WTC11 (cell line): Measurements from ENCODE around the gene GNG13. TPM values are rescaled to one million over a fixed set of nuclear protein-coding genes. Genes with fewer than 3 reads are reported as not detected.
A peak's percentile ranks its signal among the peaks of the same experiment; 100 is the strongest.

Experiments used
- ATAC-seq: fragments of 200-7000 bp; cut with Tn5 transposase; 2 replicates; pipeline ENCODE4 v1.10.0; 2021; ENCODE audit warnings: mild to moderate bottlenecking, moderate library complexity
- CTCF ChIA-PET: fragments of 300-600 bp; sonication (Branson Sonifier 250); formaldehyde crosslinking; loops from one replicate; lab custom pipeline; 2021; ENCODE audit warnings: antibody characterized with exemption; lab: Charles Lee
- POLR2A ChIA-PET: fragments of 350-600 bp; sonication (Branson Sonifier 250); formaldehyde crosslinking; loops from one replicate; lab custom pipeline; 2021; ENCODE audit warnings: antibody characterized with exemption; lab: Charles Lee
- DNase-seq: peaks from one replicate; pipeline ENCODE4 v3.0.0; 2021; ENCODE audit warnings: low spot score
- H3K27ac Mint-ChIP-seq: 2 replicates; pipeline ENCODE4 v1.8.0; 2021; ENCODE audit warnings: mixed read lengths
- H3K27me3 Mint-ChIP-seq: 2 replicates; pipeline ENCODE4 v1.8.0; 2021; ENCODE audit warnings: low read depth, mild to moderate bottlenecking, moderate library complexity, mixed read lengths
- H3K36me3 Mint-ChIP-seq: 2 replicates; pipeline ENCODE4 v1.8.0; 2021; ENCODE audit warnings: mixed read lengths
- H3K4me1 Mint-ChIP-seq: 2 replicates; pipeline ENCODE4 v1.8.0; 2022; ENCODE audit warnings: mixed read lengths
- H3K4me3 Mint-ChIP-seq: 2 replicates; pipeline ENCODE4 v1.8.0; 2021; ENCODE audit warnings: mild to moderate bottlenecking, moderate library complexity, mixed read lengths
- H3K9me3 Mint-ChIP-seq: 2 replicates; pipeline ENCODE4 v1.8.0; 2021; ENCODE audit warnings: mixed read lengths
- CBFB ChIP-seq: sonication (generic); formaldehyde crosslinking; IDR thresholded peaks from 2 replicates; pipeline ENCODE4 v1.8.1; 2022; ENCODE audit warnings: mild to moderate bottlenecking, low read depth, missing genetic modification reagents
- CDX4 ChIP-seq: fragments of 250-450 bp; sonication (Bioruptor Pico); IDR thresholded peaks from 2 replicates; pipeline ENCODE4 v1.9.0; 2021; ENCODE audit warnings: moderate library complexity, mild to moderate bottlenecking, inconsistent platforms, borderline replicate concordance
- E2F5 ChIP-seq: sonication (generic); formaldehyde crosslinking; IDR thresholded peaks from 2 replicates; pipeline ENCODE4 v1.8.1; 2022; ENCODE audit warnings: mild to moderate bottlenecking, moderate library complexity, missing genetic modification reagents
- ETV6 ChIP-seq: sonication (generic); formaldehyde crosslinking; IDR thresholded peaks from 2 replicates; pipeline ENCODE4 v1.8.1; 2022; ENCODE audit warnings: mild to moderate bottlenecking, missing genetic modification reagents
- GABPB1 ChIP-seq: sonication (generic); formaldehyde crosslinking; IDR thresholded peaks from 2 replicates; pipeline ENCODE4 v1.8.1; 2023; ENCODE audit warnings: mild to moderate bottlenecking, missing genetic modification reagents
- IRF2 ChIP-seq: sonication (generic); formaldehyde crosslinking; IDR thresholded peaks from 2 replicates; pipeline ENCODE4 v1.8.0; 2022; ENCODE audit warnings: low read depth, missing genetic modification reagents, borderline replicate concordance
- NR3C1 ChIP-seq: sonication (generic); formaldehyde crosslinking; conservative IDR thresholded peaks from 2 replicates; pipeline ENCODE4 v1.8.1; 2023; ENCODE audit warnings: low read depth, mild to moderate bottlenecking, missing genetic modification reagents
- TP53 ChIP-seq: sonication (generic); formaldehyde crosslinking; IDR thresholded peaks from 2 replicates; pipeline ENCODE4 v1.8.1; 2023; ENCODE audit warnings: mild to moderate bottlenecking, missing genetic modification reagents
- ZBTB21 ChIP-seq: sonication (generic); formaldehyde crosslinking; IDR thresholded peaks from 2 replicates; pipeline ENCODE4 v1.8.1; 2023; ENCODE audit warnings: mild to moderate bottlenecking, missing genetic modification reagents, borderline replicate concordance
- ZNF121 ChIP-seq: sonication (generic); formaldehyde crosslinking; IDR thresholded peaks from 2 replicates; pipeline ENCODE4 v1.8.0; 2023; ENCODE audit warnings: missing genetic modification reagents
- ZNF263 ChIP-seq: sonication (generic); formaldehyde crosslinking; IDR thresholded peaks from 2 replicates; pipeline ENCODE4 v1.8.1; 2022; ENCODE audit warnings: low read depth, mild to moderate bottlenecking, moderate library complexity, missing genetic modification reagents
- ZNF396 ChIP-seq: fragments of 250-450 bp; sonication (Bioruptor Pico); IDR thresholded peaks from 2 replicates; pipeline ENCODE4 v1.8.0; 2021; ENCODE audit warnings: mild to moderate bottlenecking, moderate library complexity, borderline replicate concordance
- total RNA-seq: library from RNA; stranded (reverse); gene quantifications from 3 replicates; pipeline ENCODE4 v1.2.3, GENCODE V29; 2021
- TF ChIP-seq, protein P1 (sequence below): sonication (generic); formaldehyde crosslinking; IDR thresholded peaks from 2 replicates; pipeline ENCODE4 v1.8.1; 2023; ENCODE audit warnings: mild to moderate bottlenecking, moderate library complexity, missing genetic modification reagents
- TF ChIP-seq, protein P2 (sequence below): fragments of 200-600 bp; IDR thresholded peaks from 2 replicates; pipeline ENCODE4 v1.8.0; 2022; ENCODE audit warnings: antibody characterized with exemption
- TF ChIP-seq, protein P3 (sequence below): sonication (generic); formaldehyde crosslinking; IDR thresholded peaks from 2 replicates; pipeline ENCODE4 v1.8.0; 2022; ENCODE audit warnings: mild to moderate bottlenecking, missing genetic modification reagents
- TF ChIP-seq, protein P4 (sequence below): sonication (generic); formaldehyde crosslinking; IDR thresholded peaks from 2 replicates; pipeline ENCODE4 v1.8.1; 2023; ENCODE audit warnings: mild to moderate bottlenecking, missing genetic modification reagents, moderate library complexity
- TF ChIP-seq, protein P5 (sequence below): sonication (generic); formaldehyde crosslinking; IDR thresholded peaks from 2 replicates; pipeline ENCODE4 v1.8.1; 2022; ENCODE audit warnings: missing genetic modification reagents, borderline replicate concordance
- TF ChIP-seq, protein P6 (sequence below): fragments of 250-450 bp; sonication (Bioruptor Pico); IDR thresholded peaks from 2 replicates; pipeline ENCODE4 v1.8.0; 2021; ENCODE audit warnings: mild to moderate bottlenecking

GNG13 gene
- total RNA-seq, 1 experiment from 2014 or later, result not detected

DNA sequence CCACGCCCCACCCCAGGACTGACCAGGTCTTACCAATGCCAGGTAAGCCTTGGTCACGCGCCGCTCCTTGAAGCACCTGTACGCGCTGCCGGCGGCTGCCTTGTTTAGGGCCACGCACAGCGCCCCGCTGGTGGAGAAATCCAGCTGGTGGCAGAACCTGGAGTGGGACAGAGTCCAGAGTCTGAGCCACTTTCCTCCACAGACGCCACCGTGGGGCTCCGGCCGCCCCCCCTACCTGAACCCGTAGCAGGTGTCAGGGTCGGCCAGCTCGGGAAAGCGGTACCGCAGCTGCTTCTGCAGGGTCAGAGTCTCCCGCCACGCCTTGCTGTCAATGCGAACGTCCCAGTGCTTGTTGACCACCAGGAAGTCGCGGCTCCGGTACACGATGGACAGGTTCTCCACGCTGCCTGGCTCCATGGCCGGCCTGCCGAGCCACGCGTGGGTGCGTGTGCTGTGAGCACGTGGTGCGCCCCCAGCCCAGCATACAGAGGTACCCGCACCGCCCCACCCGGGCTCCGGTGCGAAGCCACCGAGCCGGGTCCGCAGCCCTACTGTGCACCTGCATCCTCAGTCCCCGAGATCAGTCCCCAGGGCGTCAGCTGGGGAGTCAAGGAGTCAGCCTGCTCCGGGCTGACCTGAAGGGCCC lies 13.1 kb downstream of the GNG13 start:
- no peaks in the 10 kb centered on the region for H3K27me3 Mint-ChIP-seq
- DNase-seq (no peak), ATAC-seq (no peak; the same call in 1 of the 2 replicates)
- H3K4me1 Mint-ChIP-seq, result no peaks in the 10 kb centered on the region
- ChIA-PET CTCF (interaction anchor here (1.0 to 3.0 kb wide), 14 partner anchors 13 to 270 kb away, joined by 4 to 22 read pairs (median 8); partner anchors contain the start of genes ANTKMT, CIAO3, GNG13 and METRN), POLR2A (interaction anchor here (0.7 to 2.7 kb wide), 4 partner anchors 14 to 83 kb away, joined by 3 to 12 read pairs (median 4); partner anchors contain the start of genes ANTKMT and GNG13)
- no peaks in the 10 kb centered on the region for H3K9me3 Mint-ChIP-seq
- peaks cover 11% of the 10 kb centered on the region for H3K36me3 Mint-ChIP-seq
- H3K27ac Mint-ChIP-seq, result no peak overlapping the region; the same call in 1 of the 2 replicates
- peak overlapping the region; percentile 83 for H3K4me3 Mint-ChIP-seq
- TF ChIP-seq, protein P1, sequence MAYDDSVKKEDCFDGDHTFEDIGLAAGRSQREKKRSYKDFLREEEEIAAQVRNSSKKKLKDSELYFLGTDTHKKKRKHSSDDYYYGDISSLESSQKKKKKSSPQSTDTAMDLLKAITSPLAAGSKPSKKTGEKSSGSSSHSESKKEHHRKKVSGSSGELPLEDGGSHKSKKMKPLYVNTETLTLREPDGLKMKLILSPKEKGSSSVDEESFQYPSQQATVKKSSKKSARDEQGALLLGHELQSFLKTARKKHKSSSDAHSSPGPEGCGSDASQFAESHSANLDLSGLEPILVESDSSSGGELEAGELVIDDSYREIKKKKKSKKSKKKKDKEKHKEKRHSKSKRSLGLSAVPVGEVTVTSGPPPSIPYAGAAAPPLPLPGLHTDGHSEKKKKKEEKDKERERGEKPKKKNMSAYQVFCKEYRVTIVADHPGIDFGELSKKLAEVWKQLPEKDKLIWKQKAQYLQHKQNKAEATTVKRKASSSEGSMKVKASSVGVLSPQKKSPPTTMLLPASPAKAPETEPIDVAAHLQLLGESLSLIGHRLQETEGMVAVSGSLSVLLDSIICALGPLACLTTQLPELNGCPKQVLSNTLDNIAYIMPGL, result peak; percentile 59; the same call in 1 of the 2 replicates
- TF ChIP-seq IRF2 (CRISPR knock-in tag), result no peak

- Mint-ChIP-seq H3K27ac (no peak overlapping the region), H3K4me3 (peak overlapping the region; percentile 40; the same call in 1 of the 2 replicates), H3K4me1 (no peaks in the 10 kb centered on the region), H3K27me3 (no peaks in the 10 kb centered on the region), H3K36me3 (no peaks in the 10 kb centered on the region), H3K9me3 (no peaks in the 10 kb centered on the region)
- peak; percentile 57 for ATAC-seq
- CTCF ChIA-PET, result interaction anchor here (0.7 to 3.1 kb wide), 28 partner anchors 9 to 239 kb away, joined by 3 to 22 read pairs (median 6); partner anchors contain the start of genes ANTKMT, CCDC78, CIAO3 and FBXL16
- POLR2A ChIA-PET, result interaction anchor here (0.8 to 1.5 kb wide), 4 partner anchors 13 to 74 kb away, joined by 3 to 4 read pairs (median 4); partner anchors contain the start of genes CIAO3 and GNG13
- DNase-seq, result peak; percentile 95
- TF ChIP-seq ZNF263 (CRISPR knock-in tag) (no peak), CDX4 (no peak), ZBTB21 (CRISPR knock-in tag) (0 out of 2 replicates have a peak, but pooled peaks have one; percentile 50), ZNF396 (no peak), TP53 (CRISPR knock-in tag) (0 out of 2 replicates have a peak, but pooled peaks have one; percentile 51), ETV6 (no peak), E2F5 (CRISPR knock-in tag) (0 out of 2 replicates have a peak, but pooled peaks have one; percentile 47), GABPB1 (no peak), ZNF121 (CRISPR knock-in tag) (peak; percentile 53; the same call in 1 of the 2 replicates), NR3C1 (CRISPR knock-in tag) (no peak), CBFB (CRISPR knock-in tag) (0 out of 2 replicates have a peak, but pooled peaks have one; percentile 84)
- TF ChIP-seq, protein P2, sequence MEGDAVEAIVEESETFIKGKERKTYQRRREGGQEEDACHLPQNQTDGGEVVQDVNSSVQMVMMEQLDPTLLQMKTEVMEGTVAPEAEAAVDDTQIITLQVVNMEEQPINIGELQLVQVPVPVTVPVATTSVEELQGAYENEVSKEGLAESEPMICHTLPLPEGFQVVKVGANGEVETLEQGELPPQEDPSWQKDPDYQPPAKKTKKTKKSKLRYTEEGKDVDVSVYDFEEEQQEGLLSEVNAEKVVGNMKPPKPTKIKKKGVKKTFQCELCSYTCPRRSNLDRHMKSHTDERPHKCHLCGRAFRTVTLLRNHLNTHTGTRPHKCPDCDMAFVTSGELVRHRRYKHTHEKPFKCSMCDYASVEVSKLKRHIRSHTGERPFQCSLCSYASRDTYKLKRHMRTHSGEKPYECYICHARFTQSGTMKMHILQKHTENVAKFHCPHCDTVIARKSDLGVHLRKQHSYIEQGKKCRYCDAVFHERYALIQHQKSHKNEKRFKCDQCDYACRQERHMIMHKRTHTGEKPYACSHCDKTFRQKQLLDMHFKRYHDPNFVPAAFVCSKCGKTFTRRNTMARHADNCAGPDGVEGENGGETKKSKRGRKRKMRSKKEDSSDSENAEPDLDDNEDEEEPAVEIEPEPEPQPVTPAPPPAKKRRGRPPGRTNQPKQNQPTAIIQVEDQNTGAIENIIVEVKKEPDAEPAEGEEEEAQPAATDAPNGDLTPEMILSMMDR, result peak; percentile 86
- TF ChIP-seq, protein P3, sequence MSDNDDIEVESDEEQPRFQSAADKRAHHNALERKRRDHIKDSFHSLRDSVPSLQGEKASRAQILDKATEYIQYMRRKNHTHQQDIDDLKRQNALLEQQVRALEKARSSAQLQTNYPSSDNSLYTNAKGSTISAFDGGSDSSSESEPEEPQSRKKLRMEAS (CRISPR knock-in tag), result no peak; the same call in 1 of the 2 replicates
- TF ChIP-seq, protein P4, sequence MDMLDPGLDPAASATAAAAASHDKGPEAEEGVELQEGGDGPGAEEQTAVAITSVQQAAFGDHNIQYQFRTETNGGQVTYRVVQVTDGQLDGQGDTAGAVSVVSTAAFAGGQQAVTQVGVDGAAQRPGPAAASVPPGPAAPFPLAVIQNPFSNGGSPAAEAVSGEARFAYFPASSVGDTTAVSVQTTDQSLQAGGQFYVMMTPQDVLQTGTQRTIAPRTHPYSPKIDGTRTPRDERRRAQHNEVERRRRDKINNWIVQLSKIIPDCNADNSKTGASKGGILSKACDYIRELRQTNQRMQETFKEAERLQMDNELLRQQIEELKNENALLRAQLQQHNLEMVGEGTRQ, result peak; percentile 46; the same call in 1 of the 2 replicates
- TF ChIP-seq, protein P5, sequence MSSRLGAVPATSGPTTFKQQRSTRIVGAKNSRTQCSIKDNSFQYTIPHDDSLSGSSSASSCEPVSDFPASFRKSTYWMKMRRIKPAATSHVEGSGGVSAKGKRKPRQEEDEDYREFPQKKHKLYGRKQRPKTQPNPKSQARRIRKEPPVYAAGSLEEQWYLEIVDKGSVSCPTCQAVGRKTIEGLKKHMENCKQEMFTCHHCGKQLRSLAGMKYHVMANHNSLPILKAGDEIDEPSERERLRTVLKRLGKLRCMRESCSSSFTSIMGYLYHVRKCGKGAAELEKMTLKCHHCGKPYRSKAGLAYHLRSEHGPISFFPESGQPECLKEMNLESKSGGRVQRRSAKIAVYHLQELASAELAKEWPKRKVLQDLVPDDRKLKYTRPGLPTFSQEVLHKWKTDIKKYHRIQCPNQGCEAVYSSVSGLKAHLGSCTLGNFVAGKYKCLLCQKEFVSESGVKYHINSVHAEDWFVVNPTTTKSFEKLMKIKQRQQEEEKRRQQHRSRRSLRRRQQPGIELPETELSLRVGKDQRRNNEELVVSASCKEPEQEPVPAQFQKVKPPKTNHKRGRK (CRISPR knock-in tag), result no peak
- TF ChIP-seq, protein P6, sequence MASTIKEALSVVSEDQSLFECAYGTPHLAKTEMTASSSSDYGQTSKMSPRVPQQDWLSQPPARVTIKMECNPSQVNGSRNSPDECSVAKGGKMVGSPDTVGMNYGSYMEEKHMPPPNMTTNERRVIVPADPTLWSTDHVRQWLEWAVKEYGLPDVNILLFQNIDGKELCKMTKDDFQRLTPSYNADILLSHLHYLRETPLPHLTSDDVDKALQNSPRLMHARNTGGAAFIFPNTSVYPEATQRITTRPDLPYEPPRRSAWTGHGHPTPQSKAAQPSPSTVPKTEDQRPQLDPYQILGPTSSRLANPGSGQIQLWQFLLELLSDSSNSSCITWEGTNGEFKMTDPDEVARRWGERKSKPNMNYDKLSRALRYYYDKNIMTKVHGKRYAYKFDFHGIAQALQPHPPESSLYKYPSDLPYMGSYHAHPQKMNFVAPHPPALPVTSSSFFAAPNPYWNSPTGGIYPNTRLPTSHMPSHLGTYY (CRISPR knock-in tag), result no peak
Measured at GRCh38 chr16:785563-786535, 14.7 kb downstream of the GNG13 start.
